ENCODE results near the gene MMD2.
A peak's percentile ranks its signal among the peaks of the same experiment; 100 is the strongest.
"Not testable (repeated sequence)": the region's sequence is repeated elsewhere in the genome, so short reads cannot be mapped to it uniquely, and the experiment has no call there.

MMD2 gene, protein sequence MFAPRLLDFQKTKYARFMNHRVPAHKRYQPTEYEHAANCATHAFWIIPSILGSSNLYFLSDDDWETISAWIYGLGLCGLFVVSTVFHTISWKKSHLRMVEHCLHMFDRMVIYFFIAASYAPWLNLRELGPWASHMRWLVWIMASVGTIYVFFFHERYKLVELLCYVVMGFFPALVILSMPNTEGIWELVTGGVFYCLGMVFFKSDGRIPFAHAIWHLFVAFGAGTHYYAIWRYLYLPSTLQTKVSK

GRCh38 chr7:4958477-4959301 lies at the start of gene MMD2:
TSS of gene MMD2 (minus strand) at chr7:4959187. CDS start at chr7:4959017, 170 bp downstream.
- peak; percentile 70 for DNase-seq (ENCODE audit: low spot score)
- FAIRE-seq, result peak; percentile 79

- FAIRE-seq (no peak), DNase-seq (ENCODE audit: low spot score) (no peak)
These were observed 46.1 kb upstream of the MMD2 start for GRCh38 chr7:5005066-5005465.

GRCh38 chr7:5001911-5002310 lies 42.9 kb upstream of the MMD2 start:
- FAIRE-seq (peak; percentile 32), DNase-seq (ENCODE audit: low spot score) (no peak)

GRCh38 chr7:5001003-5001402 lies 42.0 kb upstream of the MMD2 start:
- DNase-seq (ENCODE audit: low spot score) (no peak), FAIRE-seq (peak; percentile 79)

DNA sequence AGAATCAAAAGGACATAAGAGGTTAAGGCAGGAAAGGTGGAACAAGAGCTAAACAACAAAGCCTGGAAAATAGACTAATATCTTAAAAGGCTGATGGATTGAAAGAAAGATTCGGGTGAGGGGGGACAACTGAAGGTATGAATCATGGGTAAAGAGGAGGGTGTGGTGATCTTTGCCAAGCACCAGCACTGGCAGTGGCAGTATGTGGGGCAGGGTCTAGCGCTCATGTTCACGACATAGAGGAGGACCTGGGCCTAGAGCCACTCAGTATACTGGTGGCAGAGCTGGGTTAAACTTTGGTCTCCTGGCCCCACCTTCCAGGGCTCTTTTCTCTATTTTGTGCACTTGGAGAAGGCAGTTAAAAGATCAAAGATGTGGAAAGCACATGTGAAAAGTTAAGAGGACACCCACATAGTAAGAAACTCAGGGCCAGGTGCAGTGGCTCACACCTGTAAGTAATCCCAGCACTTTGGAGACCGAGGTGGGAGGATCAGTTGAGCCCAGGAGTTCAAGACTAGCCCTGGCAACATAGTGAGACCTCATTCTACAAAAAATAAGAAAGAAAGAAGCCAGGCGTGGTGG lies 40.5 kb upstream of the MMD2 start:
- FAIRE-seq, result no peak
- no peak for DNase-seq (ENCODE audit: low spot score)

GRCh38 chr7:4998910-4999309 lies 39.9 kb upstream of the MMD2 start:
- DNase-seq (ENCODE audit: low spot score) (no peak), FAIRE-seq (no peak)

- no peak for DNase-seq (ENCODE audit: low spot score)
- no peak for FAIRE-seq
These were observed 39.3 kb upstream of the MMD2 start for GRCh38 chr7:4998244-4998643.

- DNase-seq (ENCODE audit: low spot score) (no peak), FAIRE-seq (peak; percentile 83)
These were observed 37.8 kb upstream of the MMD2 start for GRCh38 chr7:4996696-4997222.

DNA sequence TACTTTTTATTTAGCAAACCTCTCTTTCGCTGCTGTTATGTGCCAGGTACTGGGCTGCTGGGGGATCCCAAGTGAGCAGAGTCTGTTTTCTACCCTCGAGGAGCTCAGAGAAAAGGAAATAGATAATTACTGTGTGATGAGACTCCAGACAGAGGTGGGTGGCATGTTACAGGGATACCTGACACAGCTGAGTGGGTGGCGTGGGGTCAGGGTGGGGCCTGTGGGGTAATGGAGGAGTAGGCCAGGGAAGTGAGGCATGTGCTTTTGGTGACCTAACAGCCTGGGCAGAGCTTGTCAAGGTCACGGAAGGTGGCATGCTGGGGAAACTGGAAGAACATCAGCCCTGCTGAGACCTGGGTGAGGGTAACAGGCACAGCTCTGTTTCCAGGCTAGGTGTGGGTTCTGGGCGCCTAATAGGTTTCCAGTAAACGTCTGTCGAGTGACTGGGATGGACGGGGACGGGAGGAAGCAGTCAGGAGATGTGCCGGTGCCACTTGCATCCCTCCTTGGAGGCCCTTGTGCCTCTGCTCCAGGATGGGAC lies 36.5 kb upstream of the MMD2 start:
- DNase-seq (ENCODE audit: low spot score), result no peak
- peak; percentile 70 for FAIRE-seq

GRCh38 chr7:4993471-4993870 lies 34.5 kb upstream of the MMD2 start:
- DNase-seq (ENCODE audit: low spot score), result no peak
- peak; percentile 75 for FAIRE-seq

GRCh38 chr7:4982741-4983140 lies 23.8 kb upstream of the MMD2 start:
- peak; percentile 5 for FAIRE-seq

DNA sequence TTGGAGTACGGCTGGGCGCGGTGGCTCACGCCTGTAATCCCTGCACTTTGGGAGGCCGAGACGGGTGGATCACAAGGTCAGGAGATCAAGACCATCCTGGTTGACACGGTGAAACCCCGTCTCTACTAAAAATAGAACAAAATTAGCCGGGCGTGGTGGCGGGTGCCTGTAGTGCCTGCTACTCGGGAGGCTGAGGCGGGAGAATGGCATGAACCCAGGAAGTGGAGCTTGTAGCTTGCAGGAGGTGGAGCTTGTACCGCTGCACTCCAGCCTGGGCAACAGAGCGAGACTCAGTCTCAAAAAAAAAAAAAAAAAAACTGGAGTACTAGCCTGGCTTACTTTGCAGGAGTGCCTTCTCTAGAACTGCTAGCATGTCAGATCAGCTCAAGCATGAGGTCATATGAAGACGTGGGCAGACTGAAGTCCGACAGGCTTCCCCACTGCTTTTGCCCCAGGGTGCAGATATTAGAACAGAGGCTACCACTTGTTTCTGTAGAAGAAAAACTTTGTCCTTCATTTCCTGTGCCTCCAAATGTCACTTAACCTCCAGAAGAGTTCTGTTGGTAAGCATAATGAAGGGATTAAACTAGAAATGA lies 22.4 kb upstream of the MMD2 start:
- not testable (repeated sequence) for DNase-seq (ENCODE audit: low spot score); FAIRE-seq

More at GRCh38 chr7:4982741-4983140, 23.8 kb upstream of the MMD2 start:
- not testable (repeated sequence) for DNase-seq (ENCODE audit: low spot score)

- DNase-seq (ENCODE audit: low spot score); FAIRE-seq: not testable (repeated sequence)
These were observed 16.6 kb upstream of the MMD2 start for GRCh38 chr7:4975626-4976025.

- DNase-seq (ENCODE audit: low spot score), result peak; percentile 97
- peak; percentile 96 for FAIRE-seq
These were observed 14.8 kb upstream of the MMD2 start for GRCh38 chr7:4973728-4974198.

DNA sequence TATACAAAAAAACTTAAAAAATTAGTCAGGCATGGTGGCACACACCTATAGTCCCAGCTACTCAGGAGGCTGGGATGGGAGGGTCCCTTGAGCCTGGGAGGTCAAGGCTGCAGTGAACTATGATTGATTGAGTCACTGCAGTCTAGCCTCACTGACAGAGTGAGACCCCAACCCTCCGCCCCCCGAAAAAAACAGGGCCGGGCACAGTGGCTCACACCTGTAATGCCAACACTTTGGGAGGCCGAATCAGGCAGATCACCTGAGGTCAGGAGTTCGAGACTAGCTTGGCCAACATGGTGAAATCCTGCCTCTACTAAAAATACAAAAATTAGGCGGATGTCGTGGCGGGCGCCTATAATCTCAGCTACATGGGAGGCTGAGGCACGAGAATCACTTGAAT lies 13.5 kb upstream of the MMD2 start:
- DNase-seq (ENCODE audit: low spot score); FAIRE-seq: not testable (repeated sequence)

DNA sequence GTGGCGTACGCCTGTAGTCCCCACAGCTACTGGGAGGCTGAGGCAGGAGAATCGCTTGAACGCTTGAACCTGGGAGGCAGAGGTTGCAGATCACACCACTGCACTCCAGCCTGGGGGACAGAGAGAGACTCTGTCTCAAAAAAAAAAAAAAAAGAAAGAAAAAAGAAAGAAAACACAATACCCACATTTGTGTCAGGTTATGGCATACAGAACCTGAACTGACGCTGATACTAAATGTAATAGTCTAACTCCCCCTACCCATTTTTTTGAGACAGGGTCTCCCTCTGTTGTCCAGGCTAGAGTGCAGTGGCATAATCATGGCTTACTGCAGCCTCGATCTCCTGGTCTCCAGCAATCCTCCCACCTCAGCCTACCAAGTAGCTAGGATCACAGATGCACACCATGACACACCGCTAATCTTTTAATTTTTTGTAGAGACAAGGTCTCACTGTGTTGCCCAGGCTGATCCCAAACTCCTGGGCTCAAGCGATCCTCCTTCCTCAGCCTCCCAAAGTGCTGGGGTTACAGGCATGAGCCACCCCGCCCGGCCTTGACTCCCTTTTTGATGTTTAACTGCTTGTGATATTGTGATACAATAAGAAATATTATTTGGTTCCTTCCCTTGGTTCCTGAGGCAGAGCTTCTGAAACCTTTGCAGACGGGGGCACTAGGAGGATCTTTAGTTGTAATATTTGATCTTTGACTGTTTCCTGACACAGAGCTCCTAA lies 6.5 kb upstream of the MMD2 start:
- DNase-seq (ENCODE audit: low spot score), result no peak
- no peak for FAIRE-seq

- no peak for DNase-seq (ENCODE audit: low spot score)
- FAIRE-seq, result no peak
These were observed 5.5 kb upstream of the MMD2 start for GRCh38 chr7:4964506-4964905.

- FAIRE-seq (peak; percentile 88), DNase-seq (ENCODE audit: low spot score) (no peak)
These were observed 4.1 kb upstream of the MMD2 start for GRCh38 chr7:4962872-4963775.

- DNase-seq (ENCODE audit: low spot score) (no peak), FAIRE-seq (peak; percentile 44)
These were observed 1.4 kb upstream of the MMD2 start for GRCh38 chr7:4960363-4960762.
